K562 (cell line): Measurements from ENCODE around the gene VARS1. TPM values are rescaled to one million over a fixed set of nuclear protein-coding genes. Genes with fewer than 3 reads are reported as not detected.
A peak's percentile ranks its signal among the peaks of the same experiment; 100 is the strongest.

Experiments used
- ATAC-seq: fragments of 200-7000 bp; cut with Tn5 transposase; 3 replicates; pipeline ENCODE4 v1.9.1; 2020; ENCODE audit warnings: moderate library complexity
- BruUV-seq: library from RNA; stranded (reverse); fragments of 400-500 nt; replicated peaks from 2 replicates; lab custom pipeline; 2021; lab: Mats Ljungman, UMichigan
- CTCF ChIA-PET: fragments of 300-600 bp; formaldehyde crosslinking; extraction: SDS; loops from one replicate; lab custom pipeline; 2021; ENCODE audit warnings: low intra/inter-chr PET ratio; lab: Yijun Ruan, JAX
- POLR2A ChIA-PET: fragments of 300-600, 350-650 bp; sonication (Branson Sonifier 250); formaldehyde crosslinking; extraction: SDS; loops from one replicate; lab custom pipeline; 2021; ENCODE audit warnings: antibody characterized with exemption, inconsistent platforms; lab: Yijun Ruan, JAX
- DNase-seq, 4 experiments: peaks; one replicate each; pipeline versions ENCODE4 v3.0.0 to v3.0.0-alpha.2; 2011 to 2018; ENCODE audit warnings: low spot score in 3 of 4, mixed read lengths in 3 of 4; ENCODE audit errors: extremely low read depth in 1 of 4
- FAIRE-seq: peaks from 2 replicates; lab custom pipeline; 2011; peaks lifted over from hg19 to GRCh38; lab: Jason Lieb, UNC
- H2AFZ ChIP-seq: 2 replicates; pipeline ENCODE4 v1.6.0; 2011; ENCODE audit warnings: low read depth, low read length, control low read depth, inconsistent platforms
- H3K27ac ChIP-seq: fragments of 200-600 bp; 3 replicates; pipeline ENCODE4 v1.8.0; 2011; ENCODE audit warnings: low read depth, mild to moderate bottlenecking, control low read depth, inconsistent platforms, low read length, moderate library complexity, mixed read lengths; ENCODE audit errors: extremely low read depth
- H3K27me3 ChIP-seq, 2 experiments: fragments of 300-600 bp in 1 of 2; 2 replicates in 1 of 2; 3 replicates in 1 of 2; pipeline versions ENCODE4 v1.6.0 to v1.8.0; 2011; ENCODE audit warnings: inconsistent platforms in 2 of 2, low read length in 2 of 2, mild to moderate bottlenecking in 1 of 2, mixed read lengths in 1 of 2, moderate library complexity in 1 of 2; ENCODE audit not compliant: control insufficient read depth in 2 of 2, insufficient read depth in 2 of 2
- H3K36me3 ChIP-seq: fragments of 300-600 bp; 3 replicates; pipeline ENCODE4 v1.8.0; 2011; ENCODE audit warnings: mild to moderate bottlenecking, low read length, inconsistent platforms; ENCODE audit not compliant: control insufficient read depth, insufficient read depth
- H3K4me1 ChIP-seq, 2 experiments: fragments of 200-600 bp in 1 of 2; replicated peaks in 1 of 2; 2 replicates in 1 of 2; 3 replicates in 1 of 2; pipeline versions ENCODE4 v1.5.1 to v1.8.0; 2011; ENCODE audit warnings: inconsistent platforms in 2 of 2, low read length in 2 of 2, mild to moderate bottlenecking in 1 of 2, mixed read lengths in 1 of 2, moderate library complexity in 1 of 2; ENCODE audit not compliant: control insufficient read depth in 2 of 2, insufficient read depth in 2 of 2
- H3K4me2 ChIP-seq: 2 replicates; pipeline ENCODE4 v1.6.1; 2011; ENCODE audit warnings: low read length, control low read depth, inconsistent platforms, mixed read lengths; ENCODE audit not compliant: insufficient read depth
- H3K4me3 ChIP-seq: fragments of 200-600 bp; sonication (generic), shearing (Covaris generic); 2 replicates; pipeline ENCODE4 v1.5.1; 2016; ENCODE audit warnings: control low read depth, inconsistent platforms
- H3K79me2 ChIP-seq: fragments of 200-600 bp; 3 replicates; pipeline ENCODE4 v1.8.0; 2011; ENCODE audit warnings: low read length, inconsistent platforms; ENCODE audit not compliant: control insufficient read depth, insufficient read depth
- H3K9ac ChIP-seq, 2 experiments: 2 replicates each; pipeline versions ENCODE4 v1.6.0 to v1.6.1; 2011; ENCODE audit warnings: low read depth in 2 of 2, low read length in 2 of 2, control low read depth in 1 of 2, inconsistent platforms in 1 of 2, mild to moderate bottlenecking in 1 of 2, mixed read lengths in 1 of 2; ENCODE audit not compliant: insufficient read depth in 1 of 2
- H3K9me1 ChIP-seq: one replicate; pipeline ENCODE4 v1.6.0; 2011; ENCODE audit warnings: inconsistent platforms, mild to moderate bottlenecking, low read length, moderate library complexity; ENCODE audit not compliant: control insufficient read depth, insufficient read depth
- H3K9me3 ChIP-seq: replicated peaks from 2 replicates; pipeline ENCODE4 v1.5.1; 2011; ENCODE audit warnings: low read depth, low read length, inconsistent platforms; ENCODE audit not compliant: control insufficient read depth, insufficient read depth
- H4K20me1 ChIP-seq: replicated peaks from 2 replicates; pipeline ENCODE4 v1.6.1; 2011; ENCODE audit warnings: low read length, inconsistent platforms, mixed read lengths; ENCODE audit not compliant: control insufficient read depth, insufficient read depth
- BRD9 ChIP-seq: fragments of 450-650 bp; IDR thresholded peaks from 2 replicates; pipeline ENCODE4 v1.6.1; 2018; ENCODE audit warnings: low read depth; ENCODE audit not compliant: partially characterized antibody
- CBX5 ChIP-seq: IDR thresholded peaks from 2 replicates; pipeline ENCODE4 v1.6.1; 2014; ENCODE audit warnings: low read depth, borderline replicate concordance
- ETS1 ChIP-seq: conservative IDR thresholded peaks from 2 replicates; pipeline ENCODE4 v1.6.1; 2011; ENCODE audit warnings: low read depth, mild to moderate bottlenecking, low read length; ENCODE audit not compliant: control insufficient read depth
- GATAD2A ChIP-seq: fragments of 450-650 bp; IDR thresholded peaks from 2 replicates; pipeline ENCODE4 v1.6.1; 2017
- KLF16 ChIP-seq: IDR thresholded peaks from 2 replicates; pipeline ENCODE4 v1.6.1; 2016; ENCODE audit warnings: antibody characterized with exemption
- MAFG ChIP-seq: fragments of 450-650 bp; conservative IDR thresholded peaks from 2 replicates; pipeline ENCODE4 v1.6.1; 2016; ENCODE audit warnings: missing genetic modification characterization, missing compliant biosample characterization
- NR1H2 ChIP-seq: sonication (generic); formaldehyde crosslinking; IDR thresholded peaks from 2 replicates; pipeline ENCODE4 v1.4.0; 2020; ENCODE audit warnings: mild to moderate bottlenecking, missing genetic modification reagents
- NR2C1 ChIP-seq, 2 experiments: fragments of 450-650 bp; IDR thresholded peaks; 2 replicates each; pipeline ENCODE4 v1.6.1; 2017; ENCODE audit warnings: mild to moderate bottlenecking in 2 of 2, antibody characterized with exemption in 1 of 2, inconsistent platforms in 1 of 2, missing compliant biosample characterization in 1 of 2, missing genetic modification characterization in 1 of 2
- POLR2AphosphoS2 ChIP-seq: IDR thresholded peaks from 2 replicates; pipeline ENCODE4 v1.6.1; 2012; ENCODE audit warnings: low read length, improper control_type of control experiment
- POLR3G ChIP-seq: IDR thresholded peaks from 2 replicates; pipeline ENCODE4 v1.6.1; 2011; ENCODE audit not compliant: insufficient read length, insufficient replicate concordance; ENCODE audit errors: extremely low read depth
- RUNX1 ChIP-seq: sonication (generic); IDR thresholded peaks from 2 replicates; pipeline ENCODE4 v1.6.1; 2016; ENCODE audit warnings: antibody characterized with exemption, low read depth
- SRSF9 ChIP-seq: fragments of 200-400 bp; formaldehyde crosslinking; IDR thresholded peaks from 2 replicates; pipeline ENCODE4 v1.6.1; 2017; ENCODE audit warnings: low read depth, low read length, borderline replicate concordance
- TAF7 ChIP-seq: fragments of 450-650 bp; IDR thresholded peaks from 2 replicates; pipeline ENCODE4 v1.6.1; 2016; ENCODE audit warnings: missing genetic modification characterization, missing compliant biosample characterization
- TCFL5 ChIP-seq: fragments of 250-450 bp; sonication (Bioruptor Pico); conservative IDR thresholded peaks from 2 replicates; pipeline ENCODE4 v1.6.1; 2021; ENCODE audit warnings: mild to moderate bottlenecking, moderate library complexity, matching md5 sums
- TFAP4 ChIP-seq: sonication (generic); formaldehyde crosslinking; IDR thresholded peaks from 2 replicates; pipeline ENCODE4 v1.8.0; 2022; ENCODE audit warnings: missing genetic modification reagents, mild to moderate bottlenecking, moderate library complexity, borderline replicate concordance
- USF2 ChIP-seq: sonication (generic); formaldehyde crosslinking; IDR thresholded peaks from 2 replicates; pipeline ENCODE4 v1.5.0; 2020; ENCODE audit warnings: missing genetic modification reagents
- ZNF165 ChIP-seq: fragments of 250-450 bp; sonication (Bioruptor Pico); IDR thresholded peaks from 2 replicates; pipeline ENCODE4 v1.4.0; 2020; ENCODE audit warnings: borderline replicate concordance
- ZNF445 ChIP-seq: fragments of 250-450 bp; sonication (Bioruptor Pico); IDR thresholded peaks from 2 replicates; pipeline ENCODE4 v1.4.0; 2020; ENCODE audit warnings: low read depth, mild to moderate bottlenecking, moderate library complexity
- ZNF511 ChIP-seq: sonication (generic); formaldehyde crosslinking; IDR thresholded peaks from 2 replicates; pipeline ENCODE4 v1.8.0; 2022; ENCODE audit warnings: mild to moderate bottlenecking, missing genetic modification reagents
- ZNF830 ChIP-seq: fragments of 250-450 bp; sonication (Bioruptor Pico); IDR thresholded peaks from 2 replicates; pipeline ENCODE4 v1.5.0; 2021; ENCODE audit warnings: mild to moderate bottlenecking
- WGBS: fragments of 100-300 bp; shearing (Covaris generic); methylation state at CpG from one replicate; pipeline ENCODE4 v1.1.6; 2016; ENCODE audit warnings: low coverage, mixed read lengths; ENCODE audit not compliant: insufficient coverage; ENCODE audit errors: missing lambda C conversion rate; 5-methylcytosine and 5-hydroxymethylcytosine counted together
- in situ Hi-C: fragments of 300-500 bp; cut with MboI; formaldehyde crosslinking; loops from 4 replicates; pipeline ENCODE4 v1.15.0; 2018; ENCODE audit warnings: inconsistent platforms, mixed read lengths
- intact Hi-C: fragments of 100-400 bp; cut with micrococcal nuclease; formaldehyde crosslinking; loops from 2 replicates; pipeline ENCODE4 v1.14.2; 2022
- polyA plus RNA-seq, 8 experiments: library from polyadenylated mRNA; depleted of rRNA in 4 of 8; stranded (reverse) in 5 of 8; unstranded in 3 of 8; fragments of >200 nt; fragmentation: Nextera tagmentation in 2 of 8; fragmentation: Illumina TruSeq in 1 of 8; extraction: Ambion mirVana in 2 of 8; extraction: Trizol in 1 of 8; gene quantifications; 2 replicates each; pipeline versions ENCODE4 v1.2.1 to v1.2.3, GENCODE V29; 2011 to 2014; ENCODE audit warnings: inconsistent platforms in 1 of 8, missing spikeins in 1 of 8
- total RNA-seq, 7 experiments: library from RNA; depleted of rRNA in 6 of 7; stranded (reverse); fragments of >200 nt in 6 of 7; fragmentation: Illumina TruSeq in 2 of 7; extraction: Trizol in 2 of 7; gene quantifications; 2 replicates each; pipeline versions ENCODE4 v1.2.1 to v1.2.3, GENCODE V29; 2011 to 2021; ENCODE audit warnings: low replicate concordance in 1 of 7

VARS1 gene
- total and polyA plus RNA-seq, 9 of the 15 experiments (the other 6 are each of a cell fraction or from before 2014, with no cell fraction given), result 2.9 to 488 (median 130) TPM

GRCh38 chr6:31771992-31772358, 23.6 kb downstream of the VARS1 start:
- Histone ChIP-seq H2AFZ (peak overlapping the region; percentile 14), H3K9ac (peak overlapping the region in 1 of 2 experiments; percentile 57; a peak in 2 of 4 replicates), H3K36me3 (no peaks in the 10 kb centered on the region), H3K4me1 (peaks cover 45 to 76% of the 10 kb centered on the region in 2 experiments), H3K4me2 (no peak overlapping the region), H3K9me1 (peaks cover 10% of the 10 kb centered on the region), H3K27ac (peak overlapping the region; percentile 17; the same call in 1 of the 3 replicates), H4K20me1 (no peaks in the 10 kb centered on the region), H3K4me3 (no peak overlapping the region), H3K27me3 (no peaks in the 10 kb centered on the region), H3K79me2 (no peaks in the 10 kb centered on the region), H3K9me3 (no peaks in the 10 kb centered on the region)
- DNase-seq, result peak in 1 of 4 experiments; percentile 60
- no peak for FAIRE-seq
- BruUV-seq, result no TSS peak
- intact Hi-C loops, result loop anchor here (1.0 to 10.0 kb wide), 2 partner anchors 58 to 227 kb away; partner anchors contain the start of genes ATP6V1G2, DDX39B and NFKBIL1
- CTCF ChIA-PET, result interaction anchor here (0.6 to 2.1 kb wide), 5 partner anchors 43 to 153 kb away, joined by 3 to 10 read pairs (median 4); partner anchors contain the start of gene DDAH2
- in situ Hi-C loops, result no loop called here
- ATAC-seq, result no peak
- WGBS, result 65% methylated on average over 4 of the region's 4 CpGs
- POLR2A ChIA-PET, result interaction anchor here (0.6 to 8.8 kb wide), 12 partner anchors 9 to 116 kb away, joined by 3 to 75 read pairs (median 7); partner anchors contain the start of genes ABHD16A, DDAH2, GPANK1 and HSPA1B
- TF ChIP-seq TCFL5 (CRISPR knock-in tag) (no peak), POLR2AphosphoS2 (no peak), NR2C1 (IDR thresholded peaks at IDR 0.05) (no peak), NR2C1 (tag; IDR thresholded peaks at IDR 0.05) (no peak), KLF16 (no peak), ZNF165 (CRISPR knock-in tag) (no peak), ETS1 (no peak), CBX5 (no peak), BRD9 (no peak), NR1H2 (CRISPR knock-in tag) (no peak), USF2 (CRISPR knock-in tag) (no peak), GATAD2A (no peak), RUNX1 (no peak), TFAP4 (CRISPR knock-in tag) (no peak), ZNF445 (CRISPR knock-in tag) (no peak), ZNF511 (CRISPR knock-in tag) (no peak), ZNF830 (CRISPR knock-in tag) (no peak), POLR3G (no peak), SRSF9 (no peak), MAFG (tag) (no peak), TAF7 (tag) (no peak)
